Activated CD8-positive, alpha-beta memory T cell treated with anti-CD3 and anti-CD28 coated beads for 4 hours (primary cell): ENCODE results near the gene NUBP1.
"Not testable (repeated sequence)": the region's sequence is repeated elsewhere in the genome, so short reads cannot be mapped to it uniquely, and the experiment has no call there.

Source experiments
- DNase-seq, 2 donors: peaks; one replicate each; pipeline ENCODE4 v3.0.0-alpha.2; 2020; ENCODE audit warnings: low read depth in 2 of 2

Gene NUBP1

GRCh38 chr16:10751291-10751697 lies 7.7 kb downstream of the NUBP1 start:
- no peak for DNase-seq

- no peak for DNase-seq
These were observed 9.3 kb downstream of the NUBP1 start for GRCh38 chr16:10752843-10753523.

- no peak for DNase-seq
These were observed 10.0 kb downstream of the NUBP1 start for GRCh38 chr16:10753670-10754069.

DNA sequence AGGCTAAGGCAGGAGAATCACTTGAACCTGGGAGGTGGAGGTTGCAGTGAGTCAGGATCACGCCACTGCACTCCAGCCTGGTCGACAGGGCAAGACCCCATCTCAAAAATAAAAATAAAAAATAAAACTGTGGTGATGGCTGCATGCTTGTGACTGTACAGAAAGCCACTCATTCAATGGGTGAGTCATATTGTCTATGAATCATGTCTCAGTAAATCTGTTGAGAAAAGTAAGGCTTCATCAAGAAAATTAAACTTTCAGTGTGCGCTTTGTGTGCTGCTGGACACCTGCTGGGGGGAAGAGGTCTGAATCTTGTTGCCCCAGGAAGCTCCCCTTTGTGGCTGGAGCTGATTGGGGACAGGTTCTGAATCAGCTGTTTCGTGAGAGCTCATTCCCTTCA lies 11.3 kb downstream of the NUBP1 start:
- no peak for DNase-seq

DNA sequence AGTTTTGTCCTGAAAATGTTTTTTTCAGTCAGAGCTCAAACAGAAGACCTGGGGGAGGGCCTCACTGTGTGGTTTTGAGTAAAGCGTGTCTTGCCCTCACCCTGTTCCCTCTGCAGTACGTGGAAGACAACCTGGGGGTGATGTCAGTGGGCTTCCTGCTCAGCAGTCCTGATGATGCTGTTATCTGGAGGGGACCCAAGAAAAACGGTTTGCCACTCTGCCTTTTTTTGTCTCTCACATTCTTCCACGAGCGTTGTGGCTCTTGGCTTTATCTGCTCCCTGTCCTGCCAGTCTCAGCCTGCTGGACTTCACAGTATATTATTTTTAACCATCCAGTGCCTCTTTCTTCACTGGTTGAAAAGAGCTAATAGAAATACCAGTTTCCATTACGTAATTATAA lies 12.9 kb downstream of the NUBP1 start:
- no peak for DNase-seq

DNA sequence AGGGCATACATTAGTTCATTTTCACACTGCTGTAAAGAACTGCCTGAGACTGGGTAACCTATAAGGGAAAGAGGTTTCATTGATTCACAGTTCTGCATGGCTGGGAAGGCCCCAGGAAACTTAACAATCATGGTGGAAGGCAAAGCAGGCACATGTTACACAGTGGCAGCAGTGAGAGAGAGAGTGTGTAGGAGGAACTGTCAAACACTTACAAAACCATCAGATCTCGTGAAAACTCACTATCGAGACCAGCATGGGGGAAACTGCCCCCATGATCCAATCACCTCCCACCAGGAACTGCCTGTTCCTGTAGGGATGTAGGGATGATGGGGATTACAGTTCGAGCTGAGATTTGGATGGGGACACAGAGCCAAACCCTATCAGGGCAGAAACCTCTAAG lies 17.2 kb downstream of the NUBP1 start:
- DNase-seq = no peak

DNA sequence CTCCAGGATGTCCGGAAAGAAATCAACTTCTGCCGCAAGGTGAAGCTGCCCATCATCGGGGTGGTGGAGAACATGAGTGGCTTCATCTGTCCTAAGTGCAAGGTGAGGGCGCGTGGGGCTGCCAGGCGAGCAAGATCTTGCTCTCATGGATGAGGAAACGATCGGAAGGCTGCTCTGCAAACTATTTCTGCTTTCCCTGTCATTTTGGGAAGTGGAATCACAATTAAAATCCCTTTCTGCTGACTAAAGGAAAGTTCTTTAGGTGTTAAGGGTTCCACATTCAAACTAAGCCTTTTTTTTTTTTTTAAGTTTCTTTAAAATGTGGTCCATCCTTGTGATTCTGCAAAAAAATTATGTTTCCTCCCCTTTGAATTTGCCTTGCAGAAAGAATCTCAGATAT lies 17.7 kb downstream of the NUBP1 start:
- DNase-seq = no peak

GRCh38 chr16:10762336-10763016 lies 18.8 kb downstream of the NUBP1 start:
- DNase-seq = no peak

- no peak for DNase-seq
These were observed 19.8 kb downstream of the NUBP1 start for GRCh38 chr16:10763456-10763855.

DNA sequence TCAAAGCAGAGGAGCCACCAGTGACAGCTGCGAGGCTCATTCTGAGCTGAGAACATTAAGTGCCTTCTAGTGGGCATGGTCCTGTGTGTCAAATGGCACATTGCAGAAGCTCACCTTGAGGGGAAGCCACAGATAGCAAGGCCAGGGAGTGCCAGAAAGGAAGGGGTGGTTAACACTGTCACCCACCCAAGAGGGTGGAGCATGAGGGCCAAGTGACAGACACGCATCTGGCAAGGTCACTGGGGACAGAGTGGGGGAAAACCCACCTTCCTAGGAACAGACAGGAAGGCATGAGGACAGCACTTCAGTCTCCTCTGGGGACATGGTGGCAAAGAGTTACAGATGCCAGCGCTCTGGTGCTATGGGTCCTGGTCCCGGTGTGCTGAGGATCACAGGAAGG lies 22.1 kb downstream of the NUBP1 start:
- no peak for DNase-seq

DNA sequence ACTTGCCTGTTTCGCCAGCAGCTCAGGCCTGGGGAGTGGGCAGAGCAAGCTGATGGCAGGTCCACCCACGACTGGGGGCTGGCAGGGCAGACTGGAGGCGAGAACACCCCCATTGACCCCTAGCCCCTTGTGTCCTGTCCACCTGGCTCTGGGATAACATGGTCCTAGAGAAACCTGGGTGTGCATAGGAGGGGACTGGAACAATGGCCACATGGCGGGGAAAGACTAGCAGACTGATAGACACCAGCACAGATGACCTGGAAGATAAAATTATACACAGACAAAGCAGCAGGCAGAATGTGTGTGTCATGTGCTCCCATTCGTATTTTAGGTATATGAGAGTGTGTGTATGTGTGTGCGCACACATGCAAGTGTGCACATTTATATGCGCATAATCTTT lies 23.5 kb downstream of the NUBP1 start:
- no peak for DNase-seq

DNA sequence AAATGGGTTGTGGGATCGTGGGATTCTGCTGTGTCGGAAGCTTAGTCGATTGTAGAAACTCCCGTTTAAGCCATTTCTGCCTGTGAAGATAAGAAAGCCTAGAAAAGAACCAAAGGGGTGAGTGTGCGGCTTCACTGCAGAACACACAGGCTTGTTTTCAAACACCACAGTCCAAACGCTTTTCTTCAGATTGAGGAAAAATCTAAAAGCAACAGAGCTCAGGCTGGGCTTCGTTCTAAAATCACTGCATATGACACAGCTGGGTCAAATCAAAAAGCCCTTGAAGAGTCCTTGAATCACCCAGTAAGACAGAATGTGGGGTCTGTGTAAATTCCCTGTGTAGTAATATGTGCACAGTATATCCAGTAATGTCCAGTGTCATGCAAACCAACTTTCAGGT lies 25.7 kb downstream of the NUBP1 start:
- no peak for DNase-seq

DNA sequence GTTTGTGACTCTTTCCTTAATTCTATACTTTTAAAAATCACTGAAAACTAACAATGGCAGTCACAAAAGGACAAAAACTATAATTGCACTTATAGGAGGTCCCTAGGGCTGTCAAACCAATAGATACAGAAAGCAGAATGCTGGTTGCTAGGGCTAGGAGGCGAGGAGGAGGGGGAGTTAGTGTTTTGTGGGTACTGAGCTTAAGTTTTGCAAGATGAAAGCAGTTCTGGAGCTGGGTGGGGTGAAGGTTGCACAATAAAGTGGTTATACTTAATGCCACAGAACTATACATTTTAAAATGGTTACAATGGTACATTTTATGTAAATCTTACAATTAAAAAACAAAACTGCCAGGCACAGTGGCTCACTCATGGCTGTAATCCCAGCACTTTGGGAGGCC lies 27.3 kb downstream of the NUBP1 start:
- no peak for DNase-seq

DNA sequence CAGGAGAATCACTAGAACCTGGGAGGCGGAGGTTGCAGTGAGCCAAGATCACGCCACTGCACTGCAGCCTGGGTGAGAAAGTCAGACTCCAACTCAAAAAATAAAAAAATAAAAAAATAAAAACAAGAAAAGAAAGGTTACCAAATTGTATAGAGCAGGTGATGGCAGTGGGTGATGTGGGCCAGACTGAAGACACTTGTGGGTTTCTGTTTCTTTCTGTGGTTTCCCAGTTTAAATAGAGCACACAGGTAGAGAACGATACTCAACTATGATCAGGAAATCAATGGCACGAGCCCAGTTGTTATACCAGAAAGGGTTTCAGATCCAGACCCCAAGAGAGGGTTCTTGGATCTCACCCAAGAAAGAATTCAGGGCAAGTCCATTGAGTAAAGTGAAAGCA lies 32.6 kb downstream of the NUBP1 start:
- no peak for DNase-seq

DNA sequence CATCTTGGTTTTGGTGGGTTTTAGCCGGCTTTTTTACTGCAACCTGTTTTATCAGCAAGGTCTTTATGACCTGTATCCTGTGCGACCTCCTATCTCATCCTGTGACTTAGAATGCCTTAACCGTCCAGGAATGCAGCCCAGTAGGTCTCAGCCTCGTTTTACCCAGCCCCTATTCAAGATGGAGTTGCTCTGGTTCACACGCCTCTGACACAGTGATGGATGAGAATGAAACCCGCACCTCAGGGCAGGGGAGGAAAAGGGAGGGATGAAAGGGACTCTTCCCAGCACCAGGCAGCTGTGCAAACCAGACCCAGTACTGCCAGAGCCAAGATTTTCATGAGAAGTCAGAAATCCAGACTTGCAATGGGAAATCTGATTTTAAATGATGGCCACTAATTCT lies 33.3 kb downstream of the NUBP1 start:
- DNase-seq = not testable (repeated sequence)

GRCh38 chr16:10777356-10777755 lies 33.7 kb downstream of the NUBP1 start:
- no peak for DNase-seq

DNA sequence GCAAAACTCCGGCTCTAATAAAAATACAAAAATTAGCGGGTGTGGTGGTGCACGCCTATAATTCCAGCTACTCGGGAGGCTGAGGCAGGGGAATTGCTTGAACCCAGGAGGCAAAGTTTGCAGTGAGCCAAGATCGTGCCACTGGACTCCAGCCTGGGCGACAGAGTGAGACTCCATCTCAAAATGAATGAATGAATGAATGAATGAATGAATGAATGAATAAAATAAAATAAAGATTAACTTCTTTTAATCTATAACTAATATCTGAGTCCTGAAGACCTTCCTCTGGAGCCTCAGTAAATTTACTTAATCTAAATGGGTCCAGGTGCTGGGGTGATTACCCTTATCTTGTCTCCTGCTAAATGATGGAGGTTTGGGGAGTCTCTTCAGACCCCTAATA lies 36.3 kb downstream of the NUBP1 start:
- DNase-seq = not testable (repeated sequence)

GRCh38 chr16:10780628-10781027 lies 37.0 kb downstream of the NUBP1 start:
- DNase-seq = no peak

- DNase-seq = no peak
These were observed 39.0 kb downstream of the NUBP1 start for GRCh38 chr16:10782628-10783027.

DNA sequence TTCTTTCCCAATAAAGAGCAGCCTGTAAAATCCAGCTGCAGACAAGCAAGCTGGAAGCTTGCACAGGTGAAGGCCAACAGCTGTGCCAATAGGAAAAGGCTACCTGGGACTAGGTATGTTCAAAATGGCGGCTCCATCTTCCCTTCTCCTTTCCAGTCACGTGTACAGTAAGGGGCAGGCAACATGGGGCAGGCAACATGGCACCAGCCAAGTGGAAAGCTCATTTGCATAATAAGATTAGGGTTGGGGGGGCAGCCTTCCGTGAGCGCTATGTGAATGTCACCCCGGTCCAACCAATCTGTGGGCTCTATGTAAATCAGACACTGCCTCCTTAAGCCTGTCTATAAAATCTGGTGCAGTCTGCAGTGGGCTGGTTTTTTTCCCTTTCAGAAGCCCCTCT lies 43.7 kb downstream of the NUBP1 start:
- no peak for DNase-seq

DNA sequence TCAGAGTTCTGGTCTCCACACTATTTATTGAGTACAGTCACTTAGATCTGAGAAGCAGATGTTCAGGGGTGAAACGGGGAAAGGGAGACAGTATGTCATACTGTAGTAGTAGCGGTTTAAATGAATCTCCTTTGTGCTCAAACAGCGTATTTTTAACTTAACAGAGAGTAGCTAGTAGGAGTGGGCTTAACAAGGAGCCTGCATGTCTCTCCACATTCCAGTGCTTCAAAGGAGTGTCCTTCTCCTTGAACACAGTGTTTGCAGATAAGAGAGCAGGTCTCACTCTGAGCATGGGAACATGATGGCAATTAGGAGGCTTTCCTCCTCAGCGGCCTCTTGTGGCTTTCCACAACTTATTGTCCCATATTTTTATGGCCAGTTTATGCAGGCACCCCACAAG lies 45.0 kb downstream of the NUBP1 start:
- not testable (repeated sequence) for DNase-seq

DNA sequence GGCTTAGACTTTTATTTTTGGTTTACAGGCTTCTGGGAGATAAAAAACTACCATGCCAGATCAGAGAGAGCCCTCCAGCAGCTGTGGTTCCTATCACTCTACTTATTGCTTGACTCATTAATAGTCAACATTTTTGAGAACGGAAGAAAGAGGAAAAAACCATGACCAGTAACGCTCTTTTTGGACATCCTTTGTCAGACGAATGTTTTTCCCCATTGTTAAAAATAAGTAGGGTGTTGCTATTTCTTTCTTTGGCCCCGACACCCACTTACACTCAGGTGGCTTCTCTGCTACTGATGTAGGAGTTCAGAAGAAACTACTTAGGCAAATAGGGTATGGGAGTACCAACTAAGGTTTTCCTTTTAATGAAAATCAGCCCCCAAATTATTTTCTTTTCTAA lies 47.4 kb downstream of the NUBP1 start:
- no peak for DNase-seq

GRCh38 chr16:10799736-10800135 lies 56.1 kb downstream of the NUBP1 start:
- DNase-seq = no peak

GRCh38 chr16:10805334-10805733 lies 61.7 kb downstream of the NUBP1 start:
- no peak for DNase-seq
